Mesenteric fat pad (tissue), 1 donor: ENCODE results near the gene CD96. TPM values are rescaled to one million over a fixed set of nuclear protein-coding genes. Genes with fewer than 3 reads are reported as not detected.
"Not testable (repeated sequence)": the region's sequence is repeated elsewhere in the genome, so short reads cannot be mapped to it uniquely, and the experiment has no call there.

ENCODE experiments used
- DNase-seq: peaks from one replicate; pipeline ENCODE4 v3.0.0-alpha.2; 2020; ENCODE audit warnings: low spot score
- total RNA-seq: library from RNA; stranded (reverse); fragmentation: NEBNext Ultra II Directional; extraction: Animal tissue kit (Norgen Biotek cat#: 25700); gene quantifications from one replicate; pipeline ENCODE4 v1.2.1, GENCODE V29; 2021
- donor health status: DM: yes; HTN: yes; CAD: no.

CD96 gene
- total RNA-seq, 1 donor from 2014 or later: 6.9 TPM

- DNase-seq: no peak
Observed at GRCh38 chr3:111548756-111549155, 6.8 kb downstream of the CD96 start.

GRCh38 chr3:111561902-111562301 is 19.9 kb downstream of the CD96 start:
- not testable (repeated sequence) for DNase-seq

- no peak for DNase-seq
Observed at GRCh38 chr3:111566844-111567243, 24.8 kb downstream of the CD96 start.

GRCh38 chr3:111568355-111568754 is 26.4 kb downstream of the CD96 start:
- no peak for DNase-seq

GRCh38 chr3:111568911-111569310 is 26.9 kb downstream of the CD96 start:
- no peak for DNase-seq

GRCh38 chr3:111570404-111571030 is 28.5 kb downstream of the CD96 start:
- no peak for DNase-seq

- no peak for DNase-seq
Observed at GRCh38 chr3:111571282-111571681, 29.3 kb downstream of the CD96 start.

DNA sequence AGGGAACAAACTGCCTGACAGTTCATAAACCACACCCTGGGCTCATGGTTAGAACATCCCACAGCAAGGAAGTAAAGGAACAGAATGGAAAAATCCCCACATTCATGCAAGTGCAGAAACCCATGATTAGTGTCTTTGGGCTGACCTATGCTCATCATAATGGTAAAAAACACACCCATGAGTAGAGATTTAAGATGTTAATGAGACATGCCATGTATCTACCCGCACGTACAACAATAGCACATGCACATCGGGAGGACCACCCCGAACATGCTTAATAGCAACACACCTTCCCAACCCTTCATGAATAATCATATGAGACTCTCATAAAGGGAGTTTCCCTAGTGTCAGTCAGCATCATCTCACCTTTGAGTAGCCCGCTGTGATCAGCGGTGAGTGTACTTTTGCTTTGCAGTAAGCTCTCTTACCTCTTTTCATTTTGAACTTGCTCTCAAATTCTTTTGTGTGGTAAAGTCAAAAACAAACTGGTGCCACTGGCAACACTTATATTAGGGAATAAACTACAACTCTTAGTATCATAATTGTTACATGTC is 30.0 kb downstream of the CD96 start:
- DNase-seq: no peak

DNA sequence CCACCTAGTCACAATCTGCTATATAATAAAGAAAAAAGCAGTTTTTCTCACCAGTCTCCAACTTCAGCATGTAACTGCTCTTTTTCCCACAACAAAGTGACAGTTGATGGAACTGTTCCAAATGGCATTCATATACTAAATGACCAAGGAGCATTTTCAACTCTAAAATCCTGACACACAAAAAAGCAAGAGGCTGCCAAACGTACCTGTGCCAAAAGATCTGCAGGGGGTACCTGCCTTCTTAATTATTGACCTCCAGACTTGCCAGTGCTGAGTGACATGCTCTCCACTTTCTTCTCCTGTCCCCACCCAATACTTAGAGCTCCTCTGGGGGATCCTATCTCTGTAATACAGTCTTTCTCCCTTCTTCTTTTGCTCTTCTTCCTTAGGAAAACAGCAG is 35.1 kb downstream of the CD96 start:
- DNase-seq: no peak

GRCh38 chr3:111577798-111578685 is 36.0 kb downstream of the CD96 start:
- DNase-seq: no peak

DNA sequence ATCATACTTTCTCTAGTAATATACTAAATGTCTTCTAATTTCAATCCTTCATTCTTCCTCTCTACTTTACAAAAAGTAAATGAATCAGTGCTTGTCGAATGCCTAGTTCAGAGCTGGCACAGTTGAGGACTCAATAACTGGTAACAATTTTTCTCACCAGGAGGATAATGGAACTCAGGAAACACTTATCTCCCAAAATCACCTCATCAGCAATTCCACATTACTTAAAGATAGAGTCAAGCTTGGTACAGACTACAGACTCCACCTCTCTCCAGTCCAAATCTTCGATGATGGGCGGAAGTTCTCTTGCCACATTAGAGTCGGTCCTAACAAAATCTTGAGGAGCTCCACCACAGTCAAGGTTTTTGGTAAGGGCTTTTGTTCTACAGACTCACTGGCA is 36.9 kb downstream of the CD96 start:
- DNase-seq: no peak

DNA sequence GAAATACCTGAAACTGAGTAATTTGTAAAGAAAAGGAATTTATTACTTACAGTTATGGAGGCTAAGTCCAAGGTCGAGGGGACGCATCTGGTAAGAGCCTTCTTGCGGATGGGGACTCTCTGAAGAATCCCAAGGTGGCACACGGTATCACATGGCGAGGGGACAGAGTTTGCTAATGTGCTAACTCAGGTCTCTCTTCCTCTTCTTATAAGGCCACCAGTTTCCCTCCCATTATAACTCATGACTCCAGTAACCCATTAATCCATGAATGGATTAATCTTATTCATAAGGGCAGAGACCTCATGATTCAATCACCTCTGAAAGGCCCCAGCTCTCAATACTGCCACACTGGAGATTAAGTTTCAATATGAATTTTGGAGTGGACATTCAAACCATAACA is 37.5 kb downstream of the CD96 start:
- DNase-seq: no peak

- DNase-seq: no peak
Observed at GRCh38 chr3:111581403-111582119, 39.6 kb downstream of the CD96 start.

DNA sequence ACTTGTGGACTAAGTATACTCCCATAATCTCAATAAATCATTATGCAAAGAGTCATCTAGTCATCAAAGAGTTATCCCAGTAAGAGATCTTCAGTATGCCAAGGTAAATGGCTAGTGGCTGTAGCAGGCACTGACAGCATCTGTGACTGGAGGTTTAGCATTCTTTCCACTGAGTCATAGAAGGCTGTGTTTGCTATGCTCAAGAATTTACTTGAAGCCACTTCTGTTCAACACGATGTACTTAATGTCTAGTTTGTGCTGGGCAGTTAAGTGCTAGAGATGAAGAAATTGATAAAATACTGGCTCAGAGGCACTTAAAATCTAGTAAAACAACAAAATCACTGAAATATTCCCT is 40.1 kb downstream of the CD96 start:
- DNase-seq: no peak

DNA sequence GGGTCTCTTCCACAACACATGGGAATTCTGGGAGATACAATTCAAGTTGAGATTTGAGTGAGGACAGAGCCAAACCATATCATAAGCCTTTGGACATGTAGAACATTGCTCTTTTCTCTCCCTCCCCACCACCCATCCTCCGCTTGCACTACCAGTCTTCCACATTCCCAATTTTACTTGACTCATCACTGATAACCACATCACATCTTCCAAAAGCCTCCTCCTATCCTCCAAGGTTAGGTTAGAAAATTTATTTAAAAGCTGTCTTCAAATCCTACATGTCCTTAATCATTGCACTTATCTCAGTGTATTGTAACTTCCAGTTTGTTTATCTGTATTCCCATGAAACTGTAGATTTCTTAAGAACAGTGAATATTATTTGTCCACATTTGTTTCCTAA is 42.7 kb downstream of the CD96 start:
- DNase-seq: no peak

DNA sequence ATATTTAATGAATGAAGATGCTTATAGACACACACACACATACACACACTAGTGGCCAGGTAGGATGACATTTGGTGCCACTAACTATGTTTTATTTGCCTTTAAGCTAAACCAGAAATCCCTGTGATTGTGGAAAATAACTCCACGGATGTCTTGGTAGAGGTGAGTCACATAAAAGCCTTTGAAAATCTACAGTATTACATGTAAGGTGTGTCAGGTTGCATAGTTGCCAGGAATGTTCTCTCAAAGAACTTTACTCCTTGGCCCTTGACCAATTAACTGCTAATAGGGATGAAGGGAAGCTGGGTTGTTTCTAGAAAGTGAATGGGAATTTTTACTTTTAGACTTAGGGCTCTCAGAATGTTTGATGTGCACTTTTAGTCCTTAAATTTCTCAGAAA is 43.2 kb downstream of the CD96 start:
- no peak for DNase-seq

GRCh38 chr3:111588527-111588926 is 46.5 kb downstream of the CD96 start:
- no peak for DNase-seq

GRCh38 chr3:111589303-111590142 is 47.5 kb downstream of the CD96 start:
- DNase-seq: no peak

DNA sequence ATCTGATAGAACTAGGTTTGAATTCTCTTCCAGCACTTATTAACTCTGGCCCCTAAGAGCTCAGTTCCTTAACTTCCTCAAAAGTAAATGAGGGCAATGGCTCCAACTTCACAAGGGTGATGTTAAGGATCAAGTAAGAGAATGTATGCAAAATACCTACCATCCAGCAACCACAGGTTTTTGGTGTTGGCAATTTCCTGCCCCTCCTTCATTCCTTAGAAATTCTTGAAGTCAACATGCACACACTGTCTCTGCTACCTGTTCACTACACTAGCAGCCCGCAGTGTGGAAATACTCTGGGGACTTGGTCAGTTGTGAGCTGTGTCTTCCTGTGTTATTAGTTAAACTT is 48.1 kb downstream of the CD96 start:
- no peak for DNase-seq

DNA sequence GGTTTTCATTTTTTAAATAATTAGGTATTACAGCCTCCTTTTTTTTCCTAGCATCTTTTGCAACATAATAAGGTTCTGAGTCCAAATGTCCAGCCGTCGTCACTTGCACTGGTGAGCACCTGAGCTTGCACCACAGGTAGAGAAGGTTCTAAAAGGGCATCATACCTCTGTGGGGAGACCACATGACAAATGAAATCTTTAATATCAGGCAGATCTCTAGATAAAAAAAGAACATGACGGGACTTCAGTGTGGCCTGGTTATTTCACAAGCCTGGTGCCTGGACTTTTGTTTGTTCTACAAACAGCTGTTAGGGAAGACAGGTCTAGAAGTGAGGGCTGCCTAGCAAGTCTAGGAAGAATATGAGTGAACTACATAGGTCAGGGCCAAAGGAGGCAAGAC is 49.6 kb downstream of the CD96 start:
- no peak for DNase-seq

GRCh38 chr3:111592143-111592542 is 50.1 kb downstream of the CD96 start:
- DNase-seq: no peak
